Mesenchymal stem cell (in vitro differentiated cells and primary cell): ENCODE results near the gene FAM117A.

Source experiments
- DNase-seq: peaks from one replicate; pipeline ENCODE4 v3.0.0-alpha.2; 2013
- H2AFZ ChIP-seq: one replicate; pipeline ENCODE4 v1.6.1; 2013; ENCODE audit warnings: low read depth, mild to moderate bottlenecking, control low read depth, inconsistent platforms, low read length, moderate library complexity
- H2AK5ac ChIP-seq: 2 replicates; pipeline ENCODE4 v1.6.1; 2013; ENCODE audit warnings: low read length, moderate library complexity, mild to moderate bottlenecking, inconsistent platforms; ENCODE audit not compliant: severe bottlenecking
- H2BK120ac ChIP-seq: one replicate; pipeline ENCODE4 v1.6.1; 2013; ENCODE audit warnings: low read depth, mild to moderate bottlenecking, inconsistent platforms, low read length, moderate library complexity
- H2BK12ac ChIP-seq, 2 experiments: one replicate each; pipeline ENCODE4 v1.6.1; 2013; ENCODE audit warnings: inconsistent platforms in 2 of 2, low read length in 2 of 2, mild to moderate bottlenecking in 2 of 2, moderate library complexity in 2 of 2, control low read depth in 1 of 2
- H2BK15ac ChIP-seq: one replicate; pipeline ENCODE4 v1.6.1; 2013; ENCODE audit warnings: mild to moderate bottlenecking, low read depth, inconsistent platforms; ENCODE audit not compliant: poor library complexity, severe bottlenecking
- H2BK5ac ChIP-seq: 2 replicates; pipeline ENCODE4 v1.6.1; 2013; ENCODE audit warnings: low read depth, mild to moderate bottlenecking, low read length, control low read depth, inconsistent platforms; ENCODE audit not compliant: poor library complexity, severe bottlenecking
- H3K14ac ChIP-seq, 2 experiments: one replicate each; pipeline ENCODE4 v1.6.1; 2013; ENCODE audit warnings: inconsistent platforms in 2 of 2, low read length in 2 of 2, control low read depth in 1 of 2, mild to moderate bottlenecking in 1 of 2, moderate library complexity in 1 of 2
- H3K18ac ChIP-seq, 2 experiments: one replicate each; pipeline ENCODE4 v1.6.1; 2013; ENCODE audit warnings: inconsistent platforms in 2 of 2, low read length in 2 of 2, control low read depth in 1 of 2, low read depth in 1 of 2, mild to moderate bottlenecking in 1 of 2
- H3K23ac ChIP-seq, 2 experiments: one replicate each; pipeline ENCODE4 v1.6.1; 2013; ENCODE audit warnings: inconsistent platforms in 2 of 2, low read length in 2 of 2, mild to moderate bottlenecking in 2 of 2, moderate library complexity in 2 of 2, control low read depth in 1 of 2
- H3K27ac ChIP-seq: 2 replicates; pipeline ENCODE4 v1.5.1; 2013; ENCODE audit warnings: mild to moderate bottlenecking, moderate library complexity, low read length, control low read depth, inconsistent platforms; ENCODE audit not compliant: poor library complexity, severe bottlenecking
- H3K27me3 ChIP-seq, 2 experiments: 2 replicates each; pipeline versions ENCODE4 v1.6.1 to v1.7.0; 2013; ENCODE audit warnings: low read length in 2 of 2, mild to moderate bottlenecking in 2 of 2, moderate library complexity in 2 of 2, control low read depth in 1 of 2, inconsistent platforms in 1 of 2; ENCODE audit not compliant: control insufficient read depth in 1 of 2, insufficient read depth in 1 of 2
- H3K36me3 ChIP-seq, 2 experiments: 2 replicates each; pipeline versions ENCODE4 v1.6.1 to v1.7.0; 2013; ENCODE audit warnings: low read length in 2 of 2, control low read depth in 1 of 2, inconsistent platforms in 1 of 2, low read depth in 1 of 2, mild to moderate bottlenecking in 1 of 2; ENCODE audit not compliant: insufficient read depth in 2 of 2, control insufficient read depth in 1 of 2
- H3K4ac ChIP-seq, 2 experiments: one replicate each; pipeline ENCODE4 v1.6.1; 2013; ENCODE audit warnings: inconsistent platforms in 2 of 2, low read length in 2 of 2, mild to moderate bottlenecking in 2 of 2, moderate library complexity in 2 of 2, control low read depth in 1 of 2, low read depth in 1 of 2
- H3K4me1 ChIP-seq: 2 replicates; pipeline ENCODE4 v1.6.1; 2013; ENCODE audit warnings: low read depth, low read length, control low read depth; ENCODE audit not compliant: control insufficient read depth, insufficient read depth
- H3K4me2 ChIP-seq: 2 replicates; pipeline ENCODE4 v1.6.1; 2013; ENCODE audit warnings: low read length, mild to moderate bottlenecking, inconsistent platforms; ENCODE audit not compliant: poor library complexity, severe bottlenecking
- H3K4me3 ChIP-seq, 2 experiments: 2 replicates each; pipeline versions ENCODE4 v1.5.1 to v1.7.0; 2013; ENCODE audit warnings: low read length in 2 of 2, mild to moderate bottlenecking in 2 of 2, control low read depth in 1 of 2, low read depth in 1 of 2; ENCODE audit not compliant: insufficient read depth in 1 of 2
- H3K79me1 ChIP-seq: replicated peaks from 2 replicates; pipeline ENCODE4 v1.6.1; 2013; ENCODE audit warnings: mild to moderate bottlenecking, control low read depth, low read length, inconsistent platforms; ENCODE audit not compliant: poor library complexity, severe bottlenecking
- H3K9ac ChIP-seq: 2 replicates; pipeline ENCODE4 v1.7.0; 2013; ENCODE audit warnings: mild to moderate bottlenecking, low read length, moderate library complexity
- H3K9me3 ChIP-seq: 2 replicates; pipeline ENCODE4 v1.7.0; 2013; ENCODE audit warnings: mild to moderate bottlenecking, low read length; ENCODE audit not compliant: control insufficient read depth
- H4K8ac ChIP-seq: one replicate; pipeline ENCODE4 v1.6.1; 2013; ENCODE audit warnings: inconsistent platforms, mild to moderate bottlenecking, low read length, moderate library complexity
- H4K91ac ChIP-seq: one replicate; pipeline ENCODE4 v1.6.1; 2013; ENCODE audit warnings: mild to moderate bottlenecking, low read length, inconsistent platforms
- WGBS: methylation state at CpG from one replicate; pipeline ENCODE4 v1.1.7; 2013; ENCODE audit warnings: mixed read lengths; 5-methylcytosine and 5-hydroxymethylcytosine counted together

FAM117A gene

GRCh38 chr17:49748223-49748622 lies 15.7 kb downstream of the FAM117A start:
- H3K79me1 ChIP-seq, result peaks cover 12% of the 10 kb centered on the region
- no peak overlapping the region for H3K23ac ChIP-seq
- no peak overlapping the region for H2BK12ac ChIP-seq
- no peak overlapping the region for H2BK5ac ChIP-seq
- no peak overlapping the region for H3K18ac ChIP-seq
- H3K4ac ChIP-seq, result no peak overlapping the region
- DNase-seq, result no peak
- WGBS, result 95% methylated on average over 3 of the region's 3 CpGs
- H4K91ac ChIP-seq, result no peak overlapping the region
- no peak overlapping the region for H2AK5ac ChIP-seq
- no peak overlapping the region for H3K27ac ChIP-seq
- H3K4me2 ChIP-seq, result no peak overlapping the region
- no peak overlapping the region for H4K8ac ChIP-seq
- H3K4me1 ChIP-seq, result peaks cover 3% of the 10 kb centered on the region
- no peak overlapping the region for H2BK120ac ChIP-seq
- H3K14ac ChIP-seq, result no peak overlapping the region
- H2BK15ac ChIP-seq, result no peak overlapping the region
- no peaks in the 10 kb centered on the region for H3K27me3 ChIP-seq
- H2AFZ ChIP-seq, result no peak overlapping the region
- no peaks in the 10 kb centered on the region for H3K9me3 ChIP-seq
- no peak overlapping the region for H3K9ac ChIP-seq
- H3K4me3 ChIP-seq, result no peak overlapping the region
- H3K36me3 ChIP-seq, result no peaks in the 10 kb centered on the region

GRCh38 chr17:49747632-49748031 lies 16.3 kb downstream of the FAM117A start:
- H3K4ac ChIP-seq, result no peak overlapping the region
- no peak overlapping the region for H3K9ac ChIP-seq
- H3K36me3 ChIP-seq, result no peaks in the 10 kb centered on the region
- no peak overlapping the region for H2BK120ac ChIP-seq
- peaks cover 3% of the 10 kb centered on the region for H3K4me1 ChIP-seq
- H3K4me3 ChIP-seq, result no peak overlapping the region
- H2AK5ac ChIP-seq, result no peak overlapping the region
- no peak overlapping the region for H3K18ac ChIP-seq
- H2AFZ ChIP-seq, result no peak overlapping the region
- H3K23ac ChIP-seq, result no peak overlapping the region
- H4K91ac ChIP-seq, result no peak overlapping the region
- WGBS, result 92% methylated on average over 1 of the region's 1 CpG
- no peak overlapping the region for H3K4me2 ChIP-seq
- no peak for DNase-seq
- H3K9me3 ChIP-seq, result no peaks in the 10 kb centered on the region
- no peak overlapping the region for H2BK15ac ChIP-seq
- no peak overlapping the region for H3K14ac ChIP-seq
- no peak overlapping the region for H2BK5ac ChIP-seq
- H3K27ac ChIP-seq, result no peak overlapping the region
- H3K79me1 ChIP-seq, result peaks cover 11% of the 10 kb centered on the region
- H2BK12ac ChIP-seq, result no peak overlapping the region
- no peaks in the 10 kb centered on the region for H3K27me3 ChIP-seq
- H4K8ac ChIP-seq, result no peak overlapping the region

- H4K91ac ChIP-seq, result no peak overlapping the region
- no peak overlapping the region for H2AFZ ChIP-seq
- H4K8ac ChIP-seq, result no peak overlapping the region
- H3K27ac ChIP-seq, result no peak overlapping the region
- peaks cover 4% of the 10 kb centered on the region for H3K79me1 ChIP-seq
- H3K4ac ChIP-seq, result peak overlapping the region in 1 of 2 experiments; percentile 68
- no peak overlapping the region for H3K14ac ChIP-seq
- H3K4me3 ChIP-seq, result no peak overlapping the region
- no peak overlapping the region for H2BK120ac ChIP-seq
- DNase-seq, result no peak
- peaks cover 3% of the 10 kb centered on the region for H3K4me1 ChIP-seq
- H3K23ac ChIP-seq, result no peak overlapping the region
- H3K9me3 ChIP-seq, result no peaks in the 10 kb centered on the region
- no peak overlapping the region for H2BK5ac ChIP-seq
- no peak overlapping the region for H2BK15ac ChIP-seq
- 78% methylated on average over 4 of the region's 5 CpGs for WGBS
- H3K9ac ChIP-seq, result no peak overlapping the region
- no peaks in the 10 kb centered on the region for H3K36me3 ChIP-seq
- no peak overlapping the region for H3K4me2 ChIP-seq
- H2AK5ac ChIP-seq, result no peak overlapping the region
- H3K18ac ChIP-seq, result no peak overlapping the region
- no peak overlapping the region for H2BK12ac ChIP-seq
- no peaks in the 10 kb centered on the region for H3K27me3 ChIP-seq
These were observed 17.0 kb downstream of the FAM117A start for GRCh38 chr17:49746791-49747490.

GRCh38 chr17:49745175-49746139 lies 18.5 kb downstream of the FAM117A start:
- H3K23ac ChIP-seq, result no peak overlapping the region
- no peak overlapping the region for H4K8ac ChIP-seq
- no peak overlapping the region for H3K18ac ChIP-seq
- no peak overlapping the region for H2BK12ac ChIP-seq
- no peak overlapping the region for H3K4me3 ChIP-seq
- no peak overlapping the region for H3K14ac ChIP-seq
- no peak overlapping the region for H3K27ac ChIP-seq
- no peak overlapping the region for H2AK5ac ChIP-seq
- H3K4ac ChIP-seq, result no peak overlapping the region
- H4K91ac ChIP-seq, result no peak overlapping the region
- no peak overlapping the region for H2BK5ac ChIP-seq
- 75% methylated on average over 1 of the region's 1 CpG for WGBS
- H2AFZ ChIP-seq, result no peak overlapping the region
- DNase-seq, result no peak
- no peak overlapping the region for H3K4me2 ChIP-seq
- H3K27me3 ChIP-seq, result no peaks in the 10 kb centered on the region
- H3K36me3 ChIP-seq, result no peaks in the 10 kb centered on the region
- H3K4me1 ChIP-seq, result peaks cover 3% of the 10 kb centered on the region
- H3K9ac ChIP-seq, result no peak overlapping the region
- peaks cover 7% of the 10 kb centered on the region for H3K79me1 ChIP-seq
- H3K9me3 ChIP-seq, result no peaks in the 10 kb centered on the region
- no peak overlapping the region for H2BK15ac ChIP-seq
- no peak overlapping the region for H2BK120ac ChIP-seq
